Prostate gland (tissue), 2 donors: ENCODE measurements around the gene NCAPG. TPM values are rescaled to one million over a fixed set of nuclear protein-coding genes. Genes with fewer than 3 reads are reported as not detected.

Source experiments
- DNase-seq: peaks from one replicate; pipeline ENCODE4 v3.0.0-alpha.2; 2019; ENCODE audit warnings: low spot score
- H3K27ac ChIP-seq, 2 donors: fragments of 200-600 bp; sonication (generic); 2 replicates each; pipeline ENCODE4 v1.5.1; 2017 to 2019
- H3K27me3 ChIP-seq: fragments of 200-600 bp; sonication (generic); replicated peaks from 2 replicates; pipeline ENCODE4 v1.5.1; 2019; ENCODE audit not compliant: insufficient read depth
- H3K36me3 ChIP-seq, 2 donors: fragments of 200-600 bp; sonication (generic); 1 replicate in 1 of 2; 2 replicates in 1 of 2; pipeline versions ENCODE4 v1.5.1 to v1.8.1; 2017 to 2019
- H3K4me1 ChIP-seq: fragments of 200-600 bp; sonication (generic); replicated peaks from 2 replicates; pipeline ENCODE4 v1.5.1; 2019
- H3K4me3 ChIP-seq, 2 donors: fragments of 200-600 bp; sonication (generic); 2 replicates each; pipeline ENCODE4 v1.5.1; 2017 to 2019
- H3K9me3 ChIP-seq: fragments of 200-600 bp; sonication (generic); 2 replicates; pipeline ENCODE4 v1.5.1; 2017
- CTCF ChIP-seq, 4 experiments: fragments of 200-600 bp in 2 of 4; fragments of 450-650 bp in 2 of 4; sonication (generic) in 2 of 4; IDR thresholded peaks; 1 replicate in 3 of 4; 2 replicates in 1 of 4; pipeline ENCODE4 v1.5.1; 2016 to 2019; ENCODE audit warnings: antibody characterized with exemption in 4 of 4, mild to moderate bottlenecking in 2 of 4, moderate library complexity in 2 of 4
- POLR2A ChIP-seq: fragments of 450-650 bp; IDR thresholded peaks from one replicate; pipeline ENCODE4 v1.6.1; 2016; ENCODE audit warnings: antibody characterized with exemption, mild to moderate bottlenecking
- POLR2AphosphoS5 ChIP-seq: sonication (generic); formaldehyde crosslinking; IDR thresholded peaks from one replicate; pipeline ENCODE4 v1.6.1; 2017; ENCODE audit warnings: antibody characterized with exemption
- WGBS: methylation state at CpG from one replicate; pipeline ENCODE4 v1.1.5; 2018; 5-methylcytosine and 5-hydroxymethylcytosine counted together
- intact Hi-C: fragments of 100-400 bp; cut with DNase I; formaldehyde crosslinking; loops from one replicate; pipeline ENCODE4 v1.14.2; 2022
- total RNA-seq, 2 donors: library from RNA; depleted of rRNA; stranded (reverse); fragments of >200 nt; gene quantifications; one replicate each; pipeline ENCODE4 v1.1.0, GENCODE V29; 2016

Gene NCAPG
- total RNA-seq, 2 donors from 2014 or later: 0.96 to 4.7 TPM

DNA sequence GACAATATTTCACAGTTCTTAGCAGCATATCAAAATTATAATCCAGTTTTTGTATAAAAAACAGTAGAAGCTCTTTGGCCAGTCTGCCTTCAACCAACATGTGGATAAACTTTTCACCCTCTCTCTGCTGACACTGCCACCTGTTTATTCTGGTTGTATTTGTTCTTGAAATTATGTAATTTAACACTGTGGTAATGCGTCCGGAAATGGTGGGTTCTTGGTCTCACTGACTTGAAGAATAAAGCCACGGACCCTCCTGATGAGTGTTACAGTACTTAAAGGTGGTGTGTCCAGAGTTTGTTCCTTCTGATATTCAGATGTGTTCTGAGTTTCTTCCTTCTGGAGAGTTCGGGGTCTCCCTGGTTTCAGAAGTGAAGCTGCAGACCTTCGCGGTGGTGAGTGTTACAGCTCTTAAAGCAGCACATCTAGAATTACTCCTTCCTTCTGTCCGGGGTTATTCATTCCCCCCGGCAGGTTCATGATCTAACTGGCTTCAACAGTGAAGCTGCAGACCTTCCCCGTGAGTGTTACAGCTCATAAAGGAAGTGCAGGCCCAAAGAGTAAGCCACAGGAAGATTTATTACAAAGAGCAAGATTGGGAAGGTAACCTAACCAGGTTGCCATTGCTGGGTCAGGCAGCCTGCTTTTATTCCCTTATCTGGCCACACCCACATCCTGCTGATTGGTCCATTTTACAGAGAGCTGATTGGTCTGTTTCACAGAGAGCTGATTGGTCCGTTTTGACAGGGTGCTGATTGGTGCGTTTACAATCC is 45.1 kb upstream of the NCAPG start:
- intact Hi-C loops: no loop called here
- WGBS: 81% methylated on average over 11 of the region's 11 CpGs
- Histone ChIP-seq H3K4me1 (no peaks in the 10 kb centered on the region), H3K4me3 (no peak overlapping the region), H3K9me3 (no peaks in the 10 kb centered on the region), H3K36me3 (no peaks in the 10 kb centered on the region), H3K27me3 (no peaks in the 10 kb centered on the region), H3K27ac (no peak overlapping the region)
- TF ChIP-seq POLR2AphosphoS5: no peak
- TF ChIP-seq POLR2A: no peak
- TF ChIP-seq CTCF (IDR thresholded peaks at IDR 0.05): no peak
- DNase-seq: no peak

DNA sequence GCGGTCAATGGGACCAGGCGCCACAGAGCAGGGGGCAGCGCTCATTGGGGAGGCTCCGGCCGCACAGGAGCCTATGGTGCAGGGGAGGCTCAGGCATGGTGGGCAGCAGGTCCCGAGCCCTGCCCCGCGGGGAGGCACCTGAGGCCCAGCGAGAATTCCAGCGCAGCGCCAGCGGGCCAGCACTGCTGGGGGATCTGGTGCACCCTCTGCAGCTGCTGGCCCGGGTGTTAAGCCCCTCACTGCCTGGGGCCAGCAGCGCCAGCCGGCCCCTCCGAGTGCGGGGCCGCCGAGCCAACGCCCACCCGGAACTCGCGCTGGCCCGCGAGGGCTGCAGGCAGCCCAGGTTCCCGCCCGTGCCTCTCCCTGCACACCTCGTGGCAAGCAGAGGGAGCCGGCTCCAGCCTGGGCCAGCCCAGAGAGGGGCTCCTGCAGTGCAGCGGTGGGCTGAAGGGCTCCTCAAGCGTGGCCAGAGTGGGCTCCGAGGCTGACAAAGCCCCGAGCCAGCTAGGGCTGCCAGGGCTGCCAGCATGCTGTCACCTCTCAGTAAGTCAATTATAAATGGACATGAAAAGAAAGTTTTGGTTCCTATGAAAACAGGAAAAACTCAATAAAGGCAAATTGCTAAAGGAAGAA is 43.8 kb upstream of the NCAPG start:
- no peaks in the 10 kb centered on the region for H3K36me3 ChIP-seq
- no peak overlapping the region for H3K27ac ChIP-seq
- WGBS: 93% methylated on average over 16 of the region's 33 CpGs
- intact Hi-C loops: no loop called here
- TF ChIP-seq POLR2AphosphoS5 (no peak), CTCF (IDR thresholded peaks at IDR 0.05) (no peak), POLR2A (no peak)
- no peak for DNase-seq
- no peaks in the 10 kb centered on the region for H3K4me1 ChIP-seq
- no peak overlapping the region for H3K4me3 ChIP-seq
- peaks cover 2% of the 10 kb centered on the region for H3K27me3 ChIP-seq
- no peaks in the 10 kb centered on the region for H3K9me3 ChIP-seq

DNA sequence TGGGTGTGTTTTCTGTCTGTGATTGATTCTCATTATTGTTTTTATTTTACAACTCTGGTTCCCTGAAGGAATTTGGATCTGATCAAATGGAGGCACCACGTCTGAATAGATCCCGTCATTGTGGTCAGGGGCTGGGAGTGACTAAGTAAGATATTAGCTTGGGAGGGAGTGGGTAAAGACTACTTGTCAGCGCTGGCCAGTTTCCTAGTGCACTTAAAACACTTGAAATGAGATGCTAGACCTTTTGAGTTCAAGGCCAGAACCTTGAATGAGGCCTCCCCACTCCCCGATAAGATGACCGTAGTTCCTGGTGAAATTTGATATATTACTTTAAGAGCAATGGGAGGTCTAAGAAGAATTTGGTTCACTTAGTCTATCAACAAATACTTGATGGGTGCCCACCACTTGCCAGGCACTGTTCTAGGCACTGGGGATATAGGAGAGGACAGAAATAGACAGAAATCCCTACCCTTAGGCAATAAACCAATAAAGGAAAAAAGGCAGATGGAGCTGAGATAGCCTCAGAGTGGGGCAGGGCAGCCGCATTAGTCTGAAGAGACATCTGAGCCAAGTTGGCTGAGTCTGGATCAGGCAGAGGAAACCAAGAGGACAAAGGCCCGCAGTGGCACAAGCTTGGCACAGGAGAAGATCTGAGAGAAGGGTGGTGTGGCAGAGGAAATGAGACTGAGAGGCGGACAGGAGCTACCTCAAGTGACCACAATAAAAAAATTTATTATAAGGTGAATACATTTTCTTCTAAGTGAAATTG is 41.2 kb upstream of the NCAPG start:
- no peak for TF ChIP-seq CTCF (IDR thresholded peaks at IDR 0.05)
- TF ChIP-seq POLR2AphosphoS5: no peak
- no peak for TF ChIP-seq POLR2A
- intact Hi-C loops: no loop called here
- no peak for DNase-seq
- no peak overlapping the region for H3K27ac ChIP-seq
- H3K36me3 ChIP-seq: no peaks in the 10 kb centered on the region
- no peaks in the 10 kb centered on the region for H3K4me1 ChIP-seq
- H3K27me3 ChIP-seq: peaks cover 2% of the 10 kb centered on the region
- WGBS: 58% methylated on average over 8 of the region's 8 CpGs
- H3K4me3 ChIP-seq: no peak overlapping the region
- no peaks in the 10 kb centered on the region for H3K9me3 ChIP-seq

DNA sequence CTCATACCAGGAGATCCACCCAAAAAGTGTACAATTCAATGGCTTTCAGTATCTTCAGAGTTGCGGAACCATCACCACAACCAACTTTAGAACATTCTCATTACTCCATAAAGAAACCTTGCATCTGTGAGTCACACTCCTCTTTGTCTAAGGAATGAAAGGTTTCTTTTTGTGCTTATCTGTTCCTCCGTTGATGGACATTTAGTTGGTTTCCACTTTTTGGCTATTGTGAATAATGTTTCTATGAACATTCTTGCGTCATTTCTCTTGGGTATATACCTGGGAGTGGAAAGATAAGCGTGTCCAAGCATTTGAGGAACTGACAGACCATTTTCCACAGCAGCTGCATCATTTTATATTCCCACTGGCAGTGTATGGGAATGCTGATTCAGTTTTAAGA is 39.9 kb upstream of the NCAPG start:
- intact Hi-C loops: no loop called here
- 68% methylated on average over 4 of the region's 4 CpGs for WGBS
- Histone ChIP-seq H3K4me1 (no peaks in the 10 kb centered on the region), H3K4me3 (no peak overlapping the region), H3K9me3 (no peaks in the 10 kb centered on the region), H3K27ac (no peak overlapping the region), H3K27me3 (peaks cover 2% of the 10 kb centered on the region), H3K36me3 (no peaks in the 10 kb centered on the region)
- no peak for DNase-seq
- TF ChIP-seq POLR2AphosphoS5: no peak
- TF ChIP-seq CTCF (IDR thresholded peaks at IDR 0.05): no peak
- no peak for TF ChIP-seq POLR2A
